ENCODE data around the gene GAS2L3. TPM values are rescaled to one million over a fixed set of nuclear protein-coding genes. Genes with fewer than 3 reads are reported as not detected.
A peak's percentile ranks its signal among the peaks of the same experiment; 100 is the strongest.

GAS2L3 gene
- total RNA-seq, 1 experiment from 2014 or later, result 31.9 TPM

DNA sequence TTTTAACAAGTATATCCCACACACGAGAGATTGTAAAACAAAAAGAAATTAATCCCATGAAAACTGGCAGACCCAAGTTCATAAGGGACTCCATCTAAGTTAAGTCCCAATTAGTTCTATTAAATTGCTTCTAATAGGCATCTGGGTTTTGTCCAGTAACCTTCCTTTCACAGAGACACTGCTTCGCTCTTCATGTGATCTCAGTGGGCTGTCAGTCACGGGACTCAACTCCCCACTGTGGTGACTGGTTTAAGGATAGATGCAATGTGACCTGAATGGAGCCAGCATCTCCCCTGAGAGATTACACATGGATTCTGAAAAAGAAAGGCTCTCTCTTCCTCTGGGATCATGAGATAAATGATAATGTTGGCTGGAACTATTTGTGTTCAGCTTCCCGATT, 96.4 kb downstream of the GAS2L3 start:
- ChIA-PET CTCF (no interaction called here), POLR2A (ENCODE audit: unreplicated experiment) (no interaction called here)
- H3K9me3 ChIP-seq (ENCODE audit: insufficient read depth, low read depth), result no peaks in the 10 kb centered on the region
- no peak overlapping the region for H3K4me2 ChIP-seq
- H3K27ac ChIP-seq, result no peak overlapping the region
- H3K4me3 ChIP-seq, result no peak overlapping the region
- no peak for TF ChIP-seq EZH2 (IDR thresholded peaks at IDR 0.05; ENCODE audit: low read depth)
- no peak for TF ChIP-seq CTCF (conservative IDR thresholded peaks at IDR 0.05)
- intact Hi-C loops (cut with micrococcal nuclease; ENCODE audit: unreplicated experiment), result loop anchor here (1.0 to 5.0 kb wide), 3 partner anchors 71 to 438 kb away; no protein-coding TSS in a partner anchor
- H3K27me3 ChIP-seq (ENCODE audit: insufficient read depth, low read depth), result peaks cover 60% of the 10 kb centered on the region
- H3K4me1 ChIP-seq (replicated peaks; ENCODE audit: insufficient read depth), result no peaks in the 10 kb centered on the region
- no TSS peak for BruUV-seq (replicated peaks)
- DNase-seq, result no peak
- H3K9me2 ChIP-seq (ENCODE audit: insufficient read depth), result no peaks in the 10 kb centered on the region
- H3F3A ChIP-seq (ENCODE audit: insufficient read depth, low read depth), result no peaks in the 10 kb centered on the region
- H3K79me2 ChIP-seq (ENCODE audit: low read depth), result no peaks in the 10 kb centered on the region
- H3K36me3 ChIP-seq (ENCODE audit: low read depth), result no peaks in the 10 kb centered on the region
- no peaks in the 10 kb centered on the region for H4K20me1 ChIP-seq (ENCODE audit: insufficient read depth)
- no peak overlapping the region for H2AFZ ChIP-seq

GRCh38 chr12:100671396-100672074, 98.1 kb downstream of the GAS2L3 start:
- H3K9me3 ChIP-seq (ENCODE audit: insufficient read depth, low read depth), result no peaks in the 10 kb centered on the region
- H4K20me1 ChIP-seq (ENCODE audit: insufficient read depth), result no peaks in the 10 kb centered on the region
- H3K4me1 ChIP-seq (replicated peaks; ENCODE audit: insufficient read depth), result no peaks in the 10 kb centered on the region
- H3K9me2 ChIP-seq (ENCODE audit: insufficient read depth), result no peaks in the 10 kb centered on the region
- BruUV-seq (replicated peaks), result no TSS peak
- POLR2A ChIA-PET (ENCODE audit: unreplicated experiment), result no interaction called here
- no peak for DNase-seq
- intact Hi-C loops (cut with micrococcal nuclease; ENCODE audit: unreplicated experiment), result no loop called here
- H3K36me3 ChIP-seq (ENCODE audit: low read depth), result no peaks in the 10 kb centered on the region
- peaks cover 64% of the 10 kb centered on the region for H3K27me3 ChIP-seq (ENCODE audit: insufficient read depth, low read depth)
- no peak overlapping the region for H3K27ac ChIP-seq
- H2AFZ ChIP-seq, result no peak overlapping the region
- no peaks in the 10 kb centered on the region for H3K79me2 ChIP-seq (ENCODE audit: low read depth)
- CTCF ChIA-PET, result no interaction called here
- TF ChIP-seq CTCF (conservative IDR thresholded peaks at IDR 0.05), result no peak
- TF ChIP-seq EZH2 (IDR thresholded peaks at IDR 0.05; ENCODE audit: low read depth), result no peak
- H3K4me3 ChIP-seq, result no peak overlapping the region
- no peaks in the 10 kb centered on the region for H3F3A ChIP-seq (ENCODE audit: insufficient read depth, low read depth)
- H3K4me2 ChIP-seq, result no peak overlapping the region

DNA sequence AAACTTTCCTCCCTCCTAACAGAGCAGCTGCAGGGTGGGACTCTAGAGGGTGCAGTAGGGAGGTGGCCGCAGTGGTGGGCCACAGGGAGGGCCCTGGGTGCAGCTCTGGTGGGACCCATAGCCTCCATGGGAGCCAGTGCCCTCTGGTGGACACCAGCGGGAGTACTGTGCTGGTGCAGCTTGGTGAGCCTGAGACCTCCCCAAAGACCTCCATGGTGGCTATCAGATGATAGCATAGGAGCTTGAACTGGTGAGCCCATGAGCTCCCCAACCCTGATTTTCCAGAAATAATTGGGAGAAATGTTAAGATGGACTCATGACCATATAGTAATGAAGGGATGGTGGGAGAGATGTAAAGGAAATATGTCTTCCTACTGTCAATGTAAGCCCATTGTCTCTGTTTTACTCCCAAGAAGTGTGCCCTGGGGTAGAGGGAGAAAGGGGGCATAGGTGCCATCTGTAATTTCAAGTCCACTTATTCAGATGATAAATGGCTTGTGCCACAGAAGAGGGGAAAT, 98.7 kb downstream of the GAS2L3 start:
- no peak overlapping the region for H3K4me2 ChIP-seq
- no peaks in the 10 kb centered on the region for H4K20me1 ChIP-seq (ENCODE audit: insufficient read depth)
- peaks cover 70% of the 10 kb centered on the region for H3K27me3 ChIP-seq (ENCODE audit: insufficient read depth, low read depth)
- peak in 1 of 2 experiments; percentile 11 for DNase-seq
- H3K4me1 ChIP-seq (replicated peaks; ENCODE audit: insufficient read depth), result no peaks in the 10 kb centered on the region
- H3K27ac ChIP-seq, result no peak overlapping the region
- ChIA-PET POLR2A (ENCODE audit: unreplicated experiment) (no interaction called here), CTCF (no interaction called here)
- no peaks in the 10 kb centered on the region for H3K9me2 ChIP-seq (ENCODE audit: insufficient read depth)
- H3K9me3 ChIP-seq (ENCODE audit: insufficient read depth, low read depth), result no peaks in the 10 kb centered on the region
- H3F3A ChIP-seq (ENCODE audit: insufficient read depth, low read depth), result no peaks in the 10 kb centered on the region
- no peak overlapping the region for H2AFZ ChIP-seq
- no TSS peak for BruUV-seq (replicated peaks)
- no peak overlapping the region for H3K4me3 ChIP-seq
- H3K36me3 ChIP-seq (ENCODE audit: low read depth), result no peaks in the 10 kb centered on the region
- H3K79me2 ChIP-seq (ENCODE audit: low read depth), result no peaks in the 10 kb centered on the region
- TF ChIP-seq CTCF (conservative IDR thresholded peaks at IDR 0.05), result peak; percentile 68
- no peak for TF ChIP-seq EZH2 (IDR thresholded peaks at IDR 0.05; ENCODE audit: low read depth)
- intact Hi-C loops (cut with micrococcal nuclease; ENCODE audit: unreplicated experiment), result no loop called here
